Osteocyte (in vitro differentiated cells): ENCODE results near the gene CEP55. TPM values are rescaled to one million over a fixed set of nuclear protein-coding genes. Genes with fewer than 3 reads are reported as not detected.
"Not testable (repeated sequence)": the region's sequence is repeated elsewhere in the genome, so short reads cannot be mapped to it uniquely, and the experiment has no call there.

Source experiments
- DNase-seq: peaks from one replicate; pipeline ENCODE4 v3.0.0; 2021; ENCODE audit warnings: mixed read lengths; ENCODE audit not compliant: unreplicated experiment; ENCODE audit errors: extremely low spot score
- H3K27ac Mint-ChIP-seq: one replicate; pipeline ENCODE4 v1.8.0; 2021; ENCODE audit warnings: mild to moderate bottlenecking, mixed read lengths; ENCODE audit not compliant: unreplicated experiment
- H3K27me3 Mint-ChIP-seq: one replicate; pipeline ENCODE4 v1.8.0; 2021; ENCODE audit warnings: mixed read lengths; ENCODE audit not compliant: unreplicated experiment
- H3K36me3 Mint-ChIP-seq: one replicate; pipeline ENCODE4 v1.8.0; 2021; ENCODE audit warnings: mixed read lengths; ENCODE audit not compliant: unreplicated experiment
- H3K4me1 Mint-ChIP-seq: one replicate; pipeline ENCODE4 v1.8.0; 2021; ENCODE audit warnings: mixed read lengths; ENCODE audit not compliant: unreplicated experiment
- H3K4me3 Mint-ChIP-seq: one replicate; pipeline ENCODE4 v1.8.0; 2021; ENCODE audit warnings: mild to moderate bottlenecking, moderate library complexity, mixed read lengths; ENCODE audit not compliant: unreplicated experiment
- H3K9me3 Mint-ChIP-seq: one replicate; pipeline ENCODE4 v1.8.0; 2021; ENCODE audit warnings: mixed read lengths; ENCODE audit not compliant: unreplicated experiment
- CTCF ChIP-seq: fragments of 200-600 bp; sonication (generic); IDR thresholded peaks from 2 replicates; pipeline ENCODE4 v1.5.0; 2021; ENCODE audit warnings: antibody characterized with exemption, mild to moderate bottlenecking, moderate library complexity
- total RNA-seq: library from RNA; stranded (reverse); gene quantifications from 2 replicates; pipeline ENCODE4 v1.2.1, GENCODE V29; 2021

Gene CEP55
- total RNA-seq, 1 donor from 2014 or later, result 9.5 TPM

DNA sequence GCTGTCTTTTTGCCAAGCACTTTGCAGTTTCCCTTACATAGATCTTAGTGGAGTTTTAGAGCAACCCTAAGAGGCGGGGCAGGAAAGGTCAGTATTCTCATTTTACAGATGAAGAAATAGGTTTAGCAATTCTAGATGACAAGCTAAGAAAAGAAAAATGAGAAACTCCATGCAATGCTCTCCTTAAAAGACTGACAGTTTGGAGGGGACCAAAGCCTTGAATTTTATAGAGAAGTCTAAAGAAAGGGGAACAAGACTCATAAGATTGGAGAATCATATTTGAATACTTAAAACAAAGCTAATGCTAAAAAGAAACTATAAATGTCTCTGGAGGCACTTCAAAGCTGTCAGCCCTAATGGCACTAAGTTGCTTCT is 19.6 kb downstream of the CEP55 start:
- no peak for DNase-seq
- no peak for TF ChIP-seq CTCF
- peak overlapping the region; percentile 78 for H3K27ac Mint-ChIP-seq
- peaks cover 21% of the 10 kb centered on the region for H3K4me1 Mint-ChIP-seq
- H3K27me3 Mint-ChIP-seq, result no peaks in the 10 kb centered on the region
- no peak overlapping the region for H3K4me3 Mint-ChIP-seq
- H3K36me3 Mint-ChIP-seq, result peaks cover 11% of the 10 kb centered on the region
- H3K9me3 Mint-ChIP-seq, result no peaks in the 10 kb centered on the region

DNA sequence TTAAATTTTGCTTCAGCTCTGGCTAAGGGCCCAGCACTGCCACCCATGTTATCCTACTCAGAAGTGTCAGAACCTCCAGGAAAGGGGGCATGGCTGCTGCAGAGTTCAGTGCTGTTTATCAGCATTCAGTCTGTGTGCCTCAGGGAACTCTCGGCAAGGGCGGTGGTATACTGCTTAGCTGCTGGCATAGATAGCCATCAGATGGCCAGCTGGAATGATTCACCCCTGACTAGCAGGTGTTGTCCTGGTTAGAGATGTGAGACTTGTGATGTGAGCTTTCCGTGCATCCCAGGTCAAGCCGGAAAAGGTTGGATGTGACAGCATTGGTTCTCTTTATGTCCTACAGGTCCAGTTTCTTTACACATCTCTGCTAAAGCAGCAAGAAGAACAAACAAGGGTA is 22.1 kb downstream of the CEP55 start:
- TF ChIP-seq CTCF, result no peak
- no peak overlapping the region for H3K4me3 Mint-ChIP-seq
- peaks cover 4% of the 10 kb centered on the region for H3K9me3 Mint-ChIP-seq
- H3K27me3 Mint-ChIP-seq, result no peaks in the 10 kb centered on the region
- H3K36me3 Mint-ChIP-seq, result peaks cover 24% of the 10 kb centered on the region
- H3K4me1 Mint-ChIP-seq, result peaks cover 21% of the 10 kb centered on the region
- no peak for DNase-seq
- no peak overlapping the region for H3K27ac Mint-ChIP-seq

DNA sequence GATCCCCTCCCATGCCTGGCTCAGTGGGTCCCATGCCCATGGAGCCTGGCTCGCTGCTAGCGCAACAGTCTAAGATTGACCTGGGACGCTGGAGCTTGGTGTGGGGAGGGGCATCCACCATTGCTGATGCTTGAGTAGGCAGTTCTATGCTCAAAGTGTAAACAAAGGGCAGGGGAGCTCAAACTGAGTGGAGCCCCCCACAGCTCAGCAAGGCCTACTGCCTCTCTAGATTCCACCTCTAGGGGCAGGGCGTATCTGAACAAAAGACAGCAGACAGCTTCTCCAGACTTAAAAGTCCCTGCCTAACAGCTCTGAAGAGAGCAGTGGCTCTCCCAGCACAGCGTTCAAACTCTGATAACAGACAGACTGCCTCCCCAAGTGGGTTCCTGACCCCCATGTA is 38.9 kb downstream of the CEP55 start:
- DNase-seq, result no peak
- no peak overlapping the region for H3K27ac Mint-ChIP-seq
- no peak for TF ChIP-seq CTCF
- peaks cover 3% of the 10 kb centered on the region for H3K36me3 Mint-ChIP-seq
- no peaks in the 10 kb centered on the region for H3K4me1 Mint-ChIP-seq
- H3K27me3 Mint-ChIP-seq, result peaks cover 19% of the 10 kb centered on the region
- H3K9me3 Mint-ChIP-seq, result no peaks in the 10 kb centered on the region
- no peak overlapping the region for H3K4me3 Mint-ChIP-seq

DNA sequence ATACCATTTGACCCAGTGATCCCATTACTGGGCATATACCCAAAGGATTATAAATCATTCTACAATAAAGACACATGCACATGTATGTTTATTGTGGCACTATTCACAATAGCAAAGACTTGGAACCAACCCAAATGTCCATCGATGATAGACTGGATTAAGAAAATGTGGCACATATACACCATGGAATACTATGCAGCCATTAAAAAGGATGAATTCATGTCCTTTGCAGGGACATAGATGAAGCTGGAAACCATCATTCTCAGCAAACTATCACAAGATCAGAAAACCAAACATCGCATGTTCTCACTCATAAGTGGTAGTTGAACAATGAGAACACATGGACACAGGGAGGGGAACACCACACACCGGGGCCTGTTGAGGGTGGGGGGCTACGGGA is 44.5 kb downstream of the CEP55 start:
- H3K36me3 Mint-ChIP-seq, DNase-seq, H3K27ac Mint-ChIP-seq, H3K9me3 Mint-ChIP-seq, H3K4me3 Mint-ChIP-seq, H3K4me1 Mint-ChIP-seq: not testable (repeated sequence)
- peaks cover 19% of the 10 kb centered on the region for H3K27me3 Mint-ChIP-seq

DNA sequence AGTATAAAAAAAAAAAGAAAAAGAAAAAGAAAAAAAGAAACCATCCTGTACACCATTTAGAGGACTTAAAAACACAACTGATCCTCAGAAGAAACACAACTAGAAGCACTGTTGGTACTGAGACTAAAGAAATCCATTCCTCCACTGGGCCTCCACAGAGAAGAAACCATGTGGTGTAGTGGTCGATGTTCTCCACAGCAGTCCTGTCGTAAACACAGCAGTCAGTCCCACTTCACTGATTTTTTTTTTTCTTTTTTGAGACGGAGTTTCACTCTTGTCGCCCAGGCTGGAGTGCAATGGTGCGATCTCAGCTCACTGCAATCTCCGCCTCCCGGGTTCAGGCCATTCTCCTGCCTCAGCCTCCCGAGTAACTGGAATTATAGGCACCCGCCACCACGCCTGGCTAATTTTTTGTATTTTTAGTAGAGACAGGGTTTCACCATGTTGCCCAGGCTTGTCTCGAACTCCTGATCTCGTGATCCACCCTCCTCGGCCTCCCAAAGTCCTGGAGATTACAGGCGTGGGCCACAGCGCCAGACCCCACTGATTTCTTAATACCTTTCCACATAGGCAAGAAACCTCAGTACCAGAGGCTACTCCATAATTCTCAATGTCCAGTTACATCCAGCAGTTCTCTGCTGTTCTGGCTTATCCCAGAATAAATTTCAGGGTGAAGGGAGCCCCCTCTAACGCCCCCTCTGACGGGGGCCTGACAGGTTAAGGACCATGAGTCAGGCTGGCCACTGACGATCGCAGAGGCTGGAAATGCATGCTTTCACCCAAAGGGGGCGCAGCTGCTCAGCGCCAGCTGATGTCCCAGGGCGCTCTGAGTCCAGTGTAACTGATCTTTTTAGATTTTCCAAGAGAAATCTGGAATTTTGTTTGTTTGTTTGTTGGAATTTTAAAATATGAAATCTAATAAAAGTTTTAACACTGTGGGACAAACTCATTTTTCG is 45.3 kb downstream of the CEP55 start:
- H3K36me3 Mint-ChIP-seq, result peaks cover 2% of the 10 kb centered on the region
- TF ChIP-seq CTCF, result peak; percentile 86
- no peak for DNase-seq
- no peak overlapping the region for H3K27ac Mint-ChIP-seq
- peaks cover 19% of the 10 kb centered on the region for H3K27me3 Mint-ChIP-seq
- H3K4me1 Mint-ChIP-seq, result peaks cover 9% of the 10 kb centered on the region
- peak overlapping the region; percentile 23 for H3K4me3 Mint-ChIP-seq
- no peaks in the 10 kb centered on the region for H3K9me3 Mint-ChIP-seq
